Measurements from ENCODE around the gene GOLGA2.

Gene GOLGA2

GRCh38 chr9:128244091-128244836 lies 31.5 kb downstream of the GOLGA2 start:
- no peak for TF ChIP-seq CTCF (IDR thresholded peaks at IDR 0.05; ENCODE audit: low read depth, low read length)
- no peaks in the 10 kb centered on the region for H3K9me3 ChIP-seq (ENCODE audit: severe bottlenecking)
- peaks cover 81% of the 10 kb centered on the region for H3K36me3 ChIP-seq
- H3K4me3 ChIP-seq (ENCODE audit: low read depth, low read length), result no peak overlapping the region
- no peak overlapping the region for H3K27ac ChIP-seq
- H3K27me3 ChIP-seq (ENCODE audit: insufficient read depth, low read depth, severe bottlenecking), result no peaks in the 10 kb centered on the region
- no peak for DNase-seq

GRCh38 chr9:128243215-128244018 lies 32.4 kb downstream of the GOLGA2 start:
- no peak overlapping the region for H3K4me3 ChIP-seq (ENCODE audit: low read depth, low read length)
- no peak for DNase-seq
- peaks cover 80% of the 10 kb centered on the region for H3K36me3 ChIP-seq
- H3K9me3 ChIP-seq (ENCODE audit: severe bottlenecking), result no peaks in the 10 kb centered on the region
- TF ChIP-seq CTCF (IDR thresholded peaks at IDR 0.05; ENCODE audit: low read depth, low read length), result no peak
- no peaks in the 10 kb centered on the region for H3K27me3 ChIP-seq (ENCODE audit: insufficient read depth, low read depth, severe bottlenecking)
- H3K27ac ChIP-seq, result no peak overlapping the region

- Histone ChIP-seq H3K27me3 (ENCODE audit: insufficient read depth, low read depth, severe bottlenecking) (no peaks in the 10 kb centered on the region), H3K27ac (no peak overlapping the region), H3K4me3 (ENCODE audit: low read depth, low read length) (no peak overlapping the region), H3K9me3 (ENCODE audit: severe bottlenecking) (no peaks in the 10 kb centered on the region), H3K36me3 (peaks cover 80% of the 10 kb centered on the region)
- DNase-seq, result no peak
- no peak for TF ChIP-seq CTCF (IDR thresholded peaks at IDR 0.05; ENCODE audit: low read depth, low read length)
Measured at GRCh38 chr9:128242828-128243214, 33.0 kb downstream of the GOLGA2 start.

- DNase-seq, result no peak
- H3K9me3 ChIP-seq (ENCODE audit: severe bottlenecking), result no peaks in the 10 kb centered on the region
- H3K27me3 ChIP-seq (ENCODE audit: insufficient read depth, low read depth, severe bottlenecking), result no peaks in the 10 kb centered on the region
- no peak overlapping the region for H3K4me3 ChIP-seq (ENCODE audit: low read depth, low read length)
- peaks cover 80% of the 10 kb centered on the region for H3K36me3 ChIP-seq
- H3K27ac ChIP-seq, result no peak overlapping the region
- no peak for TF ChIP-seq CTCF (IDR thresholded peaks at IDR 0.05; ENCODE audit: low read depth, low read length)
Measured at GRCh38 chr9:128242124-128242523, 33.7 kb downstream of the GOLGA2 start.

- Histone ChIP-seq H3K4me3 (ENCODE audit: low read depth, low read length) (no peak overlapping the region), H3K36me3 (peaks cover 61% of the 10 kb centered on the region), H3K9me3 (ENCODE audit: severe bottlenecking) (no peaks in the 10 kb centered on the region), H3K27ac (no peak overlapping the region), H3K27me3 (ENCODE audit: insufficient read depth, low read depth, severe bottlenecking) (no peaks in the 10 kb centered on the region)
- DNase-seq, result no peak
- TF ChIP-seq CTCF (IDR thresholded peaks at IDR 0.05; ENCODE audit: low read depth, low read length), result no peak
Measured at GRCh38 chr9:128233817-128234406, 41.9 kb downstream of the GOLGA2 start.

Measured in WERI-Rb-1 (cell line).